Upper lobe of left lung (tissue), 4 donors: ENCODE data around the gene ATP6V1F.

ENCODE experiments used
- EP300 ChIP-seq, 4 donors: sonication (generic); formaldehyde crosslinking; IDR thresholded peaks; one replicate each; pipeline ENCODE4 v1.5.1; 2017; ENCODE audit warnings: antibody characterized with exemption in 4 of 4, control low read depth in 2 of 4
- POLR2A ChIP-seq, 4 donors: fragments of 450-650 bp; IDR thresholded peaks; one replicate each; pipeline ENCODE4 v1.5.1; 2016 to 2017; ENCODE audit warnings: antibody characterized with exemption in 4 of 4, mild to moderate bottlenecking in 2 of 4
- TF ChIP-seq, protein P1 (sequence below), 6 experiments: fragments of 450-650 bp in 4 of 6; fragments of 200-600 bp in 2 of 6; sonication (generic) in 2 of 6; IDR thresholded peaks; one replicate each; pipeline ENCODE4 v1.5.1; 2016 to 2019; ENCODE audit warnings: antibody characterized with exemption in 6 of 6

DNA sequence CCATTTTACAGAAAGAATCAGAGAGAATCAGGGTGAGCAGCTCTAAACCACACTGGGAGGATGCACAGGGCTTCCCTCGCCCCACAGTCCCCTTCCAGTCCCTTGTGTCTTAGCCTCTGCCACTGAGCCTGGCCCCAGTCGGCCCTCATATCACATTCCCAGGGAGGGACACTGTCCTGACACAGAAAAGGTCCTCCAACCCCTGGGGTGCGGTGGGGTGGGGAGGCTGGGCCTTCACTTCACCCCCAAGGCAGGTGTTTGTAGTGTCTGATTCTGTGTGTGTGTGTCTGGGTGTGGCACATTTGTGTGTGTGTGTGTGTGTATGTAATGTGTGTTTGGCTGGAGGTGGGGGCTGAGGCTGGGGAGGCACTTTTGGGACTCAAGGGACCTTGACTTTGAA lies 49.6 kb downstream of the ATP6V1F start:
- TF ChIP-seq, protein P1, sequence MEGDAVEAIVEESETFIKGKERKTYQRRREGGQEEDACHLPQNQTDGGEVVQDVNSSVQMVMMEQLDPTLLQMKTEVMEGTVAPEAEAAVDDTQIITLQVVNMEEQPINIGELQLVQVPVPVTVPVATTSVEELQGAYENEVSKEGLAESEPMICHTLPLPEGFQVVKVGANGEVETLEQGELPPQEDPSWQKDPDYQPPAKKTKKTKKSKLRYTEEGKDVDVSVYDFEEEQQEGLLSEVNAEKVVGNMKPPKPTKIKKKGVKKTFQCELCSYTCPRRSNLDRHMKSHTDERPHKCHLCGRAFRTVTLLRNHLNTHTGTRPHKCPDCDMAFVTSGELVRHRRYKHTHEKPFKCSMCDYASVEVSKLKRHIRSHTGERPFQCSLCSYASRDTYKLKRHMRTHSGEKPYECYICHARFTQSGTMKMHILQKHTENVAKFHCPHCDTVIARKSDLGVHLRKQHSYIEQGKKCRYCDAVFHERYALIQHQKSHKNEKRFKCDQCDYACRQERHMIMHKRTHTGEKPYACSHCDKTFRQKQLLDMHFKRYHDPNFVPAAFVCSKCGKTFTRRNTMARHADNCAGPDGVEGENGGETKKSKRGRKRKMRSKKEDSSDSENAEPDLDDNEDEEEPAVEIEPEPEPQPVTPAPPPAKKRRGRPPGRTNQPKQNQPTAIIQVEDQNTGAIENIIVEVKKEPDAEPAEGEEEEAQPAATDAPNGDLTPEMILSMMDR (IDR thresholded peaks at IDR 0.05) = no peak
- no peak for TF ChIP-seq POLR2A (IDR thresholded peaks at IDR 0.05)
- no peak for TF ChIP-seq EP300 (IDR thresholded peaks at IDR 0.05)
